ACC112 (cell line): ENCODE measurements around the gene MBD4.

Source experiments
- H2AFZ ChIP-seq: fragments of 200-600 bp; sonication (generic); one replicate; pipeline ENCODE4 v1.6.0; 2017; ENCODE audit warnings: antibody characterized with exemption, low read length; ENCODE audit not compliant: unreplicated experiment
- H3K27ac ChIP-seq: fragments of 200-600 bp; sonication (generic); 2 replicates; pipeline ENCODE4 v1.5.1; 2014; ENCODE audit warnings: low read depth, mild to moderate bottlenecking, antibody characterized with exemption, low read length, moderate library complexity
- H3K27me3 ChIP-seq: fragments of 200-600 bp; sonication (generic); 2 replicates; pipeline ENCODE4 v1.6.1; 2014; ENCODE audit warnings: mild to moderate bottlenecking, antibody characterized with exemption, low read length, moderate library complexity, mixed read lengths; ENCODE audit not compliant: insufficient read depth
- H3K36me3 ChIP-seq: fragments of 200-600 bp; sonication (generic); 2 replicates; pipeline ENCODE4 v1.6.1; 2016; ENCODE audit warnings: mild to moderate bottlenecking, antibody characterized with exemption, low read length, moderate library complexity, mixed read lengths; ENCODE audit not compliant: insufficient read depth
- H3K4me1 ChIP-seq: fragments of 200-600 bp; sonication (generic); one replicate; pipeline ENCODE4 v1.6.1; 2016; ENCODE audit warnings: low read length, mixed read lengths; ENCODE audit not compliant: insufficient read depth, unreplicated experiment, control insufficient read depth
- H3K4me3 ChIP-seq: fragments of 200-600 bp; sonication (generic); 2 replicates; pipeline ENCODE4 v1.5.1; 2014; ENCODE audit warnings: mild to moderate bottlenecking, low read depth, low read length
- H3K79me2 ChIP-seq: fragments of 200-600 bp; sonication (generic); one replicate; pipeline ENCODE4 v1.6.0; 2016; ENCODE audit warnings: low read length; ENCODE audit not compliant: control insufficient read depth, unreplicated experiment, insufficient read depth

The MBD4 gene

GRCh38 chr3:129429602-129430001 lies 10.1 kb downstream of the MBD4 start:
- Histone ChIP-seq H3K4me3 (no peak overlapping the region), H3K36me3 (peaks cover 30% of the 10 kb centered on the region), H3K27ac (no peak overlapping the region), H2AFZ (no peak overlapping the region), H3K27me3 (no peaks in the 10 kb centered on the region; the same call in 1 of the 2 replicates), H3K79me2 (no peaks in the 10 kb centered on the region), H3K4me1 (peaks cover 6% of the 10 kb centered on the region)

GRCh38 chr3:129429080-129429451 lies 10.7 kb downstream of the MBD4 start:
- H3K27ac ChIP-seq = peak overlapping the region; percentile 21; the same call in 1 of the 2 replicates
- peaks cover 6% of the 10 kb centered on the region for H3K4me1 ChIP-seq
- peak overlapping the region; percentile 81 for H3K4me3 ChIP-seq
- H3K79me2 ChIP-seq = no peaks in the 10 kb centered on the region
- H2AFZ ChIP-seq = peak overlapping the region; percentile 71
- no peaks in the 10 kb centered on the region; the same call in 1 of the 2 replicates for H3K27me3 ChIP-seq
- peaks cover 27% of the 10 kb centered on the region for H3K36me3 ChIP-seq

GRCh38 chr3:129428376-129429079 lies 11.2 kb downstream of the MBD4 start, which contains the start of gene EFCAB12:
TSS of gene EFCAB12 (minus strand) at chr3:129428636. CDS start at chr3:129428488, 148 bp downstream.
- peak within 1 kb of the TSS; percentile 81 for H3K4me3 ChIP-seq

GRCh38 chr3:129428007-129428375 lies 11.8 kb downstream of the MBD4 start:
- Histone ChIP-seq H3K27me3 (no peaks in the 10 kb centered on the region; the same call in 1 of the 2 replicates), H3K27ac (no peak overlapping the region), H3K4me1 (peaks cover 10% of the 10 kb centered on the region), H3K4me3 (peak overlapping the region; percentile 81), H3K79me2 (no peaks in the 10 kb centered on the region), H2AFZ (peak overlapping the region; percentile 61), H3K36me3 (peaks cover 17% of the 10 kb centered on the region)

More at GRCh38 chr3:129428376-129429079, 11.2 kb downstream of the MBD4 start, which contains the start of gene EFCAB12:
- Histone ChIP-seq H2AFZ (peak within 1 kb of the TSS; percentile 71), H3K36me3 (peaks cover 22% of the 10 kb centered on the region), H3K4me1 (peaks cover 10% of the 10 kb centered on the region), H3K79me2 (no peaks in the 10 kb centered on the region), H3K27me3 (no peaks in the 10 kb centered on the region; the same call in 1 of the 2 replicates), H3K27ac (peak within 1 kb of the TSS; percentile 21; the same call in 1 of the 2 replicates)

GRCh38 chr3:129425619-129426018 lies 14.1 kb downstream of the MBD4 start:
- Histone ChIP-seq H3K4me3 (no peak overlapping the region), H3K79me2 (no peaks in the 10 kb centered on the region), H3K36me3 (no peaks in the 10 kb centered on the region), H3K27ac (no peak overlapping the region), H2AFZ (no peak overlapping the region), H3K4me1 (peaks cover 10% of the 10 kb centered on the region), H3K27me3 (no peaks in the 10 kb centered on the region; the same call in 1 of the 2 replicates)

GRCh38 chr3:129425213-129425612 lies 14.5 kb downstream of the MBD4 start:
- Histone ChIP-seq H3K4me1 (peaks cover 10% of the 10 kb centered on the region), H3K27me3 (no peaks in the 10 kb centered on the region; the same call in 1 of the 2 replicates), H2AFZ (no peak overlapping the region), H3K36me3 (no peaks in the 10 kb centered on the region), H3K79me2 (no peaks in the 10 kb centered on the region), H3K27ac (no peak overlapping the region), H3K4me3 (no peak overlapping the region)

GRCh38 chr3:129424185-129424841 lies 15.4 kb downstream of the MBD4 start:
- Histone ChIP-seq H3K27me3 (no peaks in the 10 kb centered on the region; the same call in 1 of the 2 replicates), H3K36me3 (no peaks in the 10 kb centered on the region), H3K4me3 (no peak overlapping the region), H2AFZ (no peak overlapping the region), H3K79me2 (no peaks in the 10 kb centered on the region), H3K4me1 (peaks cover 10% of the 10 kb centered on the region), H3K27ac (no peak overlapping the region)

- no peak overlapping the region for H3K4me3 ChIP-seq
- H3K27me3 ChIP-seq = no peaks in the 10 kb centered on the region; the same call in 1 of the 2 replicates
- H2AFZ ChIP-seq = no peak overlapping the region
- no peaks in the 10 kb centered on the region for H3K36me3 ChIP-seq
- H3K79me2 ChIP-seq = no peaks in the 10 kb centered on the region
- no peak overlapping the region for H3K27ac ChIP-seq
- peaks cover 4% of the 10 kb centered on the region for H3K4me1 ChIP-seq
Measured at GRCh38 chr3:129422897-129423296, 16.9 kb downstream of the MBD4 start.

- Histone ChIP-seq H3K27ac (no peak overlapping the region), H3K4me3 (no peak overlapping the region), H3K36me3 (no peaks in the 10 kb centered on the region), H3K27me3 (no peaks in the 10 kb centered on the region), H2AFZ (no peak overlapping the region), H3K4me1 (peaks cover 4% of the 10 kb centered on the region), H3K79me2 (no peaks in the 10 kb centered on the region)
Measured at GRCh38 chr3:129421988-129422745, 17.6 kb downstream of the MBD4 start.

- Histone ChIP-seq H3K79me2 (no peaks in the 10 kb centered on the region), H3K4me3 (no peak overlapping the region), H3K4me1 (peaks cover 4% of the 10 kb centered on the region), H3K27me3 (no peaks in the 10 kb centered on the region), H2AFZ (no peak overlapping the region), H3K36me3 (no peaks in the 10 kb centered on the region), H3K27ac (no peak overlapping the region)
Measured at GRCh38 chr3:129421236-129421883, 18.4 kb downstream of the MBD4 start.
